ENCODE data around the gene PSEN2. TPM values are rescaled to one million over a fixed set of nuclear protein-coding genes. Genes with fewer than 3 reads are reported as not detected.
A peak's percentile ranks its signal among the peaks of the same experiment; 100 is the strongest.
"Not testable (repeated sequence)": the region's sequence is repeated elsewhere in the genome, so short reads cannot be mapped to it uniquely, and the experiment has no call there.

The PSEN2 gene
- total and polyA plus RNA-seq, 4 donors, result 24.1 to 33.9 (median 27.7) TPM

DNA sequence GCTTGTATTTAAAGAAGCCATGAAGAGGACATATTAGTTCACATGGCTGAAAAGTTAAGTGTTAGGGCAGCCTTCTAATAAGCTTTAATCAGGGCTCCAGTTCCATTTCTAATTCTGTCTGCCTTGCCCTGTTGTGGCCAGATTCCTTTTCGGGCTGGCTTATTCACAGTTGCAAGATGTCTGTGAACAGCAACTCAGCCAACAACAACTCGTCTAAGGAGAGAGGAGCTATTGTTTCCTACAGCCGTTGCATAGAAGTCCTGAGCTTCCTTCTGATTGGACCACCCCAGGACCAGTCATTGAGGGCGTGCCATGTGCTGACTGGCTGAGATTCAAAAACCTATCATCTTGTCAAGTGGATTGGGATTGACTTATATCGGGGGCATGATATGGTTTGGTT, 51.1 kb downstream of the PSEN2 start:
- no peak overlapping the region for H3K27ac ChIP-seq (ENCODE audit: low read depth, low read length)
- no peak overlapping the region for H3K4me3 ChIP-seq (ENCODE audit: low read depth, low read length)
- DNase-seq (ENCODE audit: low read depth in 4 of 6, low spot score in 6 of 6), result no peak
- WGBS (ENCODE audit: insufficient coverage), result 60% methylated on average over 3 of the region's 5 CpGs
- H3K36me3 ChIP-seq (ENCODE audit: control insufficient read depth, insufficient read depth, low read length), result peaks cover 2% of the 10 kb centered on the region
- H3K27me3 ChIP-seq (ENCODE audit: control insufficient read depth, insufficient read depth, low read length), result no peaks in the 10 kb centered on the region
- no peaks in the 10 kb centered on the region for H3K9me3 ChIP-seq (ENCODE audit: control insufficient read depth, insufficient read depth, low read length)
- no peaks in the 10 kb centered on the region for H3K4me1 ChIP-seq (ENCODE audit: control insufficient read depth, insufficient read depth, low read length)

DNA sequence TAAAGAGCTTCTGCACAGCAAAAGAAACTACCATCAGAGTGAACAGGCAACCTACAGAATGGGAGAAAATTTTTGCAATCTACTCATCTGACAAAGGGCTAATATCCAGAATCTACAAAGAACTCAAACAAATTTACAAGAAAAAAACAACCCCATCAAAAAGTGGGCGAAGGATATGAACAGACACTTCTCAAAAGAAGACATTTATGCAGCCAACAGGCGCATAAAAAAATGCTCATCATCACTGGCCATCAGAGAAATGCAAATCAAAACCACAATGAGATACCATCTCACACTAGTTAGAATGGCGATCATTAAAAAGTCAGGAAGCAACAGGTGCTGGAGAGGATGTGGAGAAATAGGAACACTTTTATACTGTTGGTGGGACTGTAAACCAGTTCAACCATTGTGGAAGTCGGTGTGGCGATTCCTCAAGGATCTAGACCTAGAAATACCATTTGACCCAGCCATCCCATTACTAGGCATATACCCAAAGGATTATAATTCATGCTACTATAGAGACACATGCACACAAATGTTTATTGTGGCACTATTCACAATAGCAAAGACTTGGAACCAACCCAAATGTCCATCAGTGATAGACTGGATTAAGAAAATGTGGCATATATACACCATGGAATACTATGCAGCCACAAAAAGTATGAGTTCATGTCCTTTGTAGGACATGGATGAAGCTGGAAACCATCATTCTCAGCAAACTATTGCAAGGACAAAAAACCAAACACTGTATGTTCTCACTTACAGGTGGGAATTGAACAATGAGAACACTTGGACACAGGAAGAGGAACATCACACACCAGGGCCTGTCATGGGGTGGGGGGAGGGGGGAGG, 59.1 kb downstream of the PSEN2 start:
- H3K4me3 ChIP-seq (ENCODE audit: low read depth, low read length); H3K4me1 ChIP-seq (ENCODE audit: control insufficient read depth, insufficient read depth, low read length); H3K27me3 ChIP-seq (ENCODE audit: control insufficient read depth, insufficient read depth, low read length); H3K36me3 ChIP-seq (ENCODE audit: control insufficient read depth, insufficient read depth, low read length); H3K9me3 ChIP-seq (ENCODE audit: control insufficient read depth, insufficient read depth, low read length); H3K27ac ChIP-seq (ENCODE audit: low read depth, low read length); DNase-seq (ENCODE audit: low read depth in 4 of 6, low spot score in 6 of 6): not testable (repeated sequence)
- no CpG with 5 or more reads among the region's 5 CpGs for WGBS (ENCODE audit: insufficient coverage)

DNA sequence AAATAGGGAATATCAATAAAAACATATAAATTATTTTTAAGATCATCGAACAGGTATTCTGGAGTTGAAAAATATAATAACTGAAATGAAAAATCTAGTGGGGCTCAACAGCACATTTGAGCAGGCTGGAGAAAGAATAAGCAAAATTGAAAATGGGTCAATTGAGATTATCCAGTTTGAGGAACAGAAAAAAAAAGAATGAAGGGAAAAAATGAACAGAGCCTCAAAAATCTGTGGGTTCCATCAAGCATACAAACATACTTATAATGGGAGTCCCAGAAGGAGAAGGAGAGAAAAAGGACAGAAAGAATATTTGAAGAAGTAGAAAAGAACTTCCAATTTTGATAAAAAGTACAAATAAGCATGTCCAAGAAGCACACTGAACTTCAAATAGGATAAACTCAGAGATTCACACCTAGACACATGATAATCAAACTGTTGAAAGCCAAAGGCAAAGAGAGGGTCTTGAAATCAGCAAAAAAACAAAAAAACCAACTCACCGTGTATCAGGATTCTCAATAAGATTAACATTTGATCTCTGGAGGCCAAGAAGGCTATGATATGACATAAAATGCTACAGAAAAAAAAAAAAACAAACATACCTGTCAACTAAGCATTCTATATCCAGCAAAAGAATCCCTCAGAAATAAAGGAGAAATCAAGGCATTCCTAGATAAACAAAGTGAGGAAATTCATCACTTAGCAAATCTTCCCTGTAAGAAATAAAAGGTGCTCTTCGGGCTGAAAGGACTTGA, 64.2 kb downstream of the PSEN2 start:
- Histone ChIP-seq H3K4me1 (ENCODE audit: control insufficient read depth, insufficient read depth, low read length) (peaks cover 6% of the 10 kb centered on the region), H3K4me3 (ENCODE audit: low read depth, low read length) (no peak overlapping the region), H3K27ac (ENCODE audit: low read depth, low read length) (no peak overlapping the region), H3K9me3 (ENCODE audit: control insufficient read depth, insufficient read depth, low read length) (peaks cover 5% of the 10 kb centered on the region), H3K27me3 (ENCODE audit: control insufficient read depth, insufficient read depth, low read length) (no peaks in the 10 kb centered on the region), H3K36me3 (ENCODE audit: control insufficient read depth, insufficient read depth, low read length) (no peaks in the 10 kb centered on the region)
- DNase-seq (ENCODE audit: low read depth in 4 of 6, low spot score in 6 of 6), result no peak
- no CpG with 5 or more reads among the region's 3 CpGs for WGBS (ENCODE audit: insufficient coverage)

GRCh38 chr1:226937940-226938725, 67.7 kb downstream of the PSEN2 start:
- DNase-seq (ENCODE audit: low read depth in 4 of 6, low spot score in 6 of 6), result no peak
- Histone ChIP-seq H3K9me3 (ENCODE audit: control insufficient read depth, insufficient read depth, low read length) (peaks cover 5% of the 10 kb centered on the region), H3K4me1 (ENCODE audit: control insufficient read depth, insufficient read depth, low read length) (peaks cover 19% of the 10 kb centered on the region), H3K36me3 (ENCODE audit: control insufficient read depth, insufficient read depth, low read length) (no peaks in the 10 kb centered on the region), H3K27ac (ENCODE audit: low read depth, low read length) (no peak overlapping the region), H3K27me3 (ENCODE audit: control insufficient read depth, insufficient read depth, low read length) (no peaks in the 10 kb centered on the region), H3K4me3 (ENCODE audit: low read depth, low read length) (no peak overlapping the region)
- 83% methylated on average over 2 of the region's 10 CpGs for WGBS (ENCODE audit: insufficient coverage)

- no peaks in the 10 kb centered on the region for H3K36me3 ChIP-seq (ENCODE audit: control insufficient read depth, insufficient read depth, low read length)
- H3K27ac ChIP-seq (ENCODE audit: low read depth, low read length), result peak overlapping the region; percentile 98
- peaks cover 19% of the 10 kb centered on the region for H3K4me1 ChIP-seq (ENCODE audit: control insufficient read depth, insufficient read depth, low read length)
- H3K27me3 ChIP-seq (ENCODE audit: control insufficient read depth, insufficient read depth, low read length), result no peaks in the 10 kb centered on the region
- 25% methylated on average over 9 of the region's 12 CpGs for WGBS (ENCODE audit: insufficient coverage)
- DNase-seq (ENCODE audit: low read depth in 4 of 6, low spot score in 6 of 6), result peak in 1 of 6 donors; percentile 18
- H3K4me3 ChIP-seq (ENCODE audit: low read depth, low read length), result peak overlapping the region; percentile 78
- peaks cover 5% of the 10 kb centered on the region for H3K9me3 ChIP-seq (ENCODE audit: control insufficient read depth, insufficient read depth, low read length)
Observed at GRCh38 chr1:226938903-226939437, 68.6 kb downstream of the PSEN2 start.

- Histone ChIP-seq H3K9me3 (ENCODE audit: control insufficient read depth, insufficient read depth, low read length) (peaks cover 5% of the 10 kb centered on the region), H3K27me3 (ENCODE audit: control insufficient read depth, insufficient read depth, low read length) (no peaks in the 10 kb centered on the region), H3K36me3 (ENCODE audit: control insufficient read depth, insufficient read depth, low read length) (no peaks in the 10 kb centered on the region), H3K4me3 (ENCODE audit: low read depth, low read length) (peak overlapping the region; percentile 78), H3K4me1 (ENCODE audit: control insufficient read depth, insufficient read depth, low read length) (peaks cover 19% of the 10 kb centered on the region), H3K27ac (ENCODE audit: low read depth, low read length) (peak overlapping the region; percentile 98)
- DNase-seq (ENCODE audit: low read depth in 4 of 6, low spot score in 6 of 6), result no peak
- under 1% methylated on average over 51 of the region's 51 CpGs for WGBS (ENCODE audit: insufficient coverage)
Observed at GRCh38 chr1:226939438-226940028, 69.1 kb downstream of the PSEN2 start.

DNA sequence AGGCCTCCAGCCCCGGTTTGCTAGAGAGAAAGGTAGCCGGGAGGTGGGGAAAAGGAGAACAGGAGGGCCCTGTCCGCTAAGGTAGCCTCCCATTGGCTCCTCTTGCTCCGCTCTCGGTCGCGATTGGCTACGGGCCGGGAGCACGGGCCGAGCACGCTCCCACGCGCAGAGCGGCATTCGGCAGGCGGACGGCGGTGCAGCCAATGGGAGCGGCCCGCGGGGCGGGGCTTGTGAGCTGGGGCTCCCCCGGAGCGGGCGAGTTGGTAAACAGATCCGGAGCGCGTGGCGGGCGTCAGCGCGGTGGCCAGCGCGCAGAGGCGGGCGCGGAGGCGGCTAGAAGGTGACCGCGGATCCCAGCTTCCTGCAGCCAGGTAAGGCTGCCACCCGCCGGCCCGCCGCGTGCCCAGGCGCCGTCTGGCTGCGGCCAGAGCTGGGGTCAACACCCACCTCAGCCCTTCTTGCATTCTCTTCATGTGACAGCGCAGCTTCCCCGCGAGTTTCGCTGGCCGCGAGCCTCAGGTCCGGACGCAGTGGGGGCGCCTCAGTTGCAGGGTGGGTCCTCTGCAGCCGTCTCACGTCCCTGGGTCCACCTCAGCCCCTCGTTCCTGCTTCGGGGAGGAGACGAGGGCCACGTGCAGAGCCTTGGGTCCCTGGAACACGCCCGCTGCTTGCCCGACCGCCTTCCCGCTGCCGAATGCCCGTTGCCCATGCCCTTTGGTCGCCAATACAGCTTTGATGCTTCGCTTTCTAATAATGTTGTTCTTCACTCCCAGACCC, 69.8 kb downstream of the PSEN2 start, which contains the start of gene COQ8A:
TSS of gene COQ8A (plus strand) at position 266 of the 777 bp plus-strand sequence. CDS start 21,092 bp downstream, outside the sequence.
- DNase-seq (ENCODE audit: low read depth in 4 of 6, low spot score in 6 of 6), result peak; percentile 94 to 100 (median 98)
- peak within 1 kb of the TSS; percentile 98 for H3K27ac ChIP-seq (ENCODE audit: low read depth, low read length)
- H3K36me3 ChIP-seq (ENCODE audit: control insufficient read depth, insufficient read depth, low read length), result no peaks in the 10 kb centered on the region
- H3K4me1 ChIP-seq (ENCODE audit: control insufficient read depth, insufficient read depth, low read length), result peaks cover 22% of the 10 kb centered on the region
- WGBS (ENCODE audit: insufficient coverage), result under 1% methylated on average over 72 of the region's 73 CpGs
- H3K4me3 ChIP-seq (ENCODE audit: low read depth, low read length), result peak within 1 kb of the TSS; percentile 78
- H3K9me3 ChIP-seq (ENCODE audit: control insufficient read depth, insufficient read depth, low read length), result no peaks in the 10 kb centered on the region
- H3K27me3 ChIP-seq (ENCODE audit: control insufficient read depth, insufficient read depth, low read length), result no peaks in the 10 kb centered on the region

GRCh38 chr1:226940806-226941067, 70.3 kb downstream of the PSEN2 start:
- Histone ChIP-seq H3K9me3 (ENCODE audit: control insufficient read depth, insufficient read depth, low read length) (no peaks in the 10 kb centered on the region), H3K27me3 (ENCODE audit: control insufficient read depth, insufficient read depth, low read length) (no peaks in the 10 kb centered on the region), H3K4me3 (ENCODE audit: low read depth, low read length) (peak overlapping the region; percentile 53), H3K27ac (ENCODE audit: low read depth, low read length) (no peak overlapping the region), H3K4me1 (ENCODE audit: control insufficient read depth, insufficient read depth, low read length) (peaks cover 27% of the 10 kb centered on the region), H3K36me3 (ENCODE audit: control insufficient read depth, insufficient read depth, low read length) (no peaks in the 10 kb centered on the region)
- WGBS (ENCODE audit: insufficient coverage), result no CpG with 5 or more reads among the region's 6 CpGs
- no peak for DNase-seq (ENCODE audit: low read depth in 4 of 6, low spot score in 6 of 6)

Data from spinal cord (tissue), 10 donors.